ENCODE results near the gene PRM3. TPM values are rescaled to one million over a fixed set of nuclear protein-coding genes. Genes with fewer than 3 reads are reported as not detected.

Gene PRM3
- total RNA-seq, 1 experiment from 2014 or later, result not detected

GRCh38 chr16:11292076-11292748 is 18.8 kb upstream of the PRM3 start:
- Histone ChIP-seq H2BK5ac (ENCODE audit: insufficient read length, low read length) (no peak overlapping the region), H4K20me1 (ENCODE audit: control insufficient read depth, insufficient read depth, insufficient read length) (no peaks in the 10 kb centered on the region), H3K18ac (ENCODE audit: insufficient read length, low read depth, low read length) (no peak overlapping the region), H3K79me2 (ENCODE audit: insufficient read depth, low read length) (no peaks in the 10 kb centered on the region), H3K79me1 (ENCODE audit: insufficient read depth, low read depth, low read length, poor library complexity, severe bottlenecking) (no peaks in the 10 kb centered on the region), H3K27me3 (ENCODE audit: insufficient read depth, low read length) (no peaks in the 10 kb centered on the region), H3K56ac (ENCODE audit: insufficient read length, low read depth, low read length) (no peak overlapping the region), H3K14ac (ENCODE audit: insufficient read depth, low read length) (no peak overlapping the region), H4K5ac (ENCODE audit: insufficient read length, low read depth, low read length) (no peak overlapping the region), H3K9me3 (ENCODE audit: control insufficient read depth, low read depth, low read length) (no peaks in the 10 kb centered on the region), H2BK20ac (ENCODE audit: low read depth, low read length, poor library complexity, severe bottlenecking) (no peak overlapping the region), H3K4ac (ENCODE audit: low read depth, low read length) (no peak overlapping the region), H4K91ac (ENCODE audit: insufficient read length, low read depth, low read length) (no peak overlapping the region), H3T11ph (ENCODE audit: low read length) (no peak overlapping the region), H2AFZ (ENCODE audit: low read length) (no peak overlapping the region), H3K23me2 (ENCODE audit: insufficient read length, low read depth, low read length, poor library complexity, severe bottlenecking) (no peaks in the 10 kb centered on the region), H2BK12ac (ENCODE audit: insufficient read length, low read depth, low read length) (no peak overlapping the region), H2BK15ac (ENCODE audit: low read depth, low read length) (no peak overlapping the region), H3K4me2 (ENCODE audit: insufficient read depth, insufficient read length, low read length) (no peak overlapping the region), H3K9ac (ENCODE audit: extremely low read depth, insufficient read length, low read length) (no peak overlapping the region), H2AK5ac (ENCODE audit: insufficient read length, low read length) (no peak overlapping the region), H3K23ac (ENCODE audit: insufficient read length, low read depth, low read length) (no peak overlapping the region), H2BK120ac (ENCODE audit: low read depth, low read length, poor library complexity, severe bottlenecking) (no peak overlapping the region), H4K8ac (replicated peaks; ENCODE audit: insufficient read length, low read depth, low read length) (no peak overlapping the region), H3K27ac (ENCODE audit: insufficient read length, low read depth, low read length) (no peak overlapping the region), H3K4me1 (ENCODE audit: insufficient read depth, low read length) (peaks cover 2% of the 10 kb centered on the region; the same call in 1 of the 2 replicates)
- no CpG with 5 or more reads among the region's 7 CpGs for WGBS (ENCODE audit: extremely low coverage, insufficient read length, low lambda C conversion rate)
- Mint-ChIP-seq H3K9me3 (no peaks in the 10 kb centered on the region), H3K27me3 (ENCODE audit: low read depth) (no peaks in the 10 kb centered on the region; the same call in none of the 2 replicates), H3K36me3 (ENCODE audit: insufficient read depth in 1 of 3, low read depth in 3 of 3) (no peaks in the 10 kb centered on the region; a peak in 1 of 7 replicates), H3K27ac (no peak overlapping the region), H3K4me3 (no peak overlapping the region), H3K4me1 (peaks cover 25 to 30% of the 10 kb centered on the region in 2 experiments)
- no peak for DNase-seq
- TF ChIP-seq, protein P1, sequence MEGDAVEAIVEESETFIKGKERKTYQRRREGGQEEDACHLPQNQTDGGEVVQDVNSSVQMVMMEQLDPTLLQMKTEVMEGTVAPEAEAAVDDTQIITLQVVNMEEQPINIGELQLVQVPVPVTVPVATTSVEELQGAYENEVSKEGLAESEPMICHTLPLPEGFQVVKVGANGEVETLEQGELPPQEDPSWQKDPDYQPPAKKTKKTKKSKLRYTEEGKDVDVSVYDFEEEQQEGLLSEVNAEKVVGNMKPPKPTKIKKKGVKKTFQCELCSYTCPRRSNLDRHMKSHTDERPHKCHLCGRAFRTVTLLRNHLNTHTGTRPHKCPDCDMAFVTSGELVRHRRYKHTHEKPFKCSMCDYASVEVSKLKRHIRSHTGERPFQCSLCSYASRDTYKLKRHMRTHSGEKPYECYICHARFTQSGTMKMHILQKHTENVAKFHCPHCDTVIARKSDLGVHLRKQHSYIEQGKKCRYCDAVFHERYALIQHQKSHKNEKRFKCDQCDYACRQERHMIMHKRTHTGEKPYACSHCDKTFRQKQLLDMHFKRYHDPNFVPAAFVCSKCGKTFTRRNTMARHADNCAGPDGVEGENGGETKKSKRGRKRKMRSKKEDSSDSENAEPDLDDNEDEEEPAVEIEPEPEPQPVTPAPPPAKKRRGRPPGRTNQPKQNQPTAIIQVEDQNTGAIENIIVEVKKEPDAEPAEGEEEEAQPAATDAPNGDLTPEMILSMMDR (conservative IDR thresholded peaks at IDR 0.05), result no peak

Data from H9 (cell line).